Activated T-cell treated with anti-CD3 and anti-CD28 coated beads, Interleukin-2, amount 50 U/mL, for 48 hours (primary cell): ENCODE measurements around the gene REEP5.
"Not testable (repeated sequence)": the region's sequence is repeated elsewhere in the genome, so short reads cannot be mapped to it uniquely, and the experiment has no call there.

Experiments used
- DNase-seq, 2 experiments: peaks; one replicate each; pipeline ENCODE4 v3.0.0-alpha.2; 2020

Gene REEP5

DNA sequence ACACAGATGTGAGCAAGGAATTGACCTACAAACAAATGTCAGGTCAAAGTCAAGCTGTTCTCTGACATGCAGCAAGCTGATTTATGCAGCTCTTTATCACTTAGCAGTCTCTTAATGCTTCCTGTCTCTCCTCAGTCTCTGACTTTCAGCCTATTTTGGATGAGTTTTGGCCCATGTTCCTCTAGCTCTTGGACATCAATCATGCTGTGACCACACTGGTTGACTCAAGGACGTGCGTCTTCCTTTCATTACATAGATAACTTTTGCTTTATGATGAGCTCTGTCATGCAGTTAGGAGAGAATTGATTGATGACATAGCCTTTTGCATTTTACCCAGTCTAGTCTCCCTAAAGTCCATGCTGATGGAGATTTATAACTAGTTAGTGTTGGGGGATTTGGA lies 9.4 kb upstream of the REEP5 start:
- DNase-seq, result no peak

DNA sequence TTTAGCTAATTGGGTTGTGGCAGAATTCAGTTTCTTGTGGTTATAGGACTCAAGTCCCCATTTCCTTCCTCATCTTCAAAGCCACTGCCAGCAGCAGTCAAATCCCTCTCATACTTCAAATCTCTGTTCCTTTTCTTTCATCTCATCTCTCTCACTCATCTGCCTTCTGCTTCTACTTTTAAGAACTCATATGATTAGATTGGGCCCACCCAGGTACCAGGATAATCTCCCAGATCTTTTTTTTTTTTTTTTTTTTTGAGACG lies 8.0 kb upstream of the REEP5 start:
- no peak for DNase-seq

DNA sequence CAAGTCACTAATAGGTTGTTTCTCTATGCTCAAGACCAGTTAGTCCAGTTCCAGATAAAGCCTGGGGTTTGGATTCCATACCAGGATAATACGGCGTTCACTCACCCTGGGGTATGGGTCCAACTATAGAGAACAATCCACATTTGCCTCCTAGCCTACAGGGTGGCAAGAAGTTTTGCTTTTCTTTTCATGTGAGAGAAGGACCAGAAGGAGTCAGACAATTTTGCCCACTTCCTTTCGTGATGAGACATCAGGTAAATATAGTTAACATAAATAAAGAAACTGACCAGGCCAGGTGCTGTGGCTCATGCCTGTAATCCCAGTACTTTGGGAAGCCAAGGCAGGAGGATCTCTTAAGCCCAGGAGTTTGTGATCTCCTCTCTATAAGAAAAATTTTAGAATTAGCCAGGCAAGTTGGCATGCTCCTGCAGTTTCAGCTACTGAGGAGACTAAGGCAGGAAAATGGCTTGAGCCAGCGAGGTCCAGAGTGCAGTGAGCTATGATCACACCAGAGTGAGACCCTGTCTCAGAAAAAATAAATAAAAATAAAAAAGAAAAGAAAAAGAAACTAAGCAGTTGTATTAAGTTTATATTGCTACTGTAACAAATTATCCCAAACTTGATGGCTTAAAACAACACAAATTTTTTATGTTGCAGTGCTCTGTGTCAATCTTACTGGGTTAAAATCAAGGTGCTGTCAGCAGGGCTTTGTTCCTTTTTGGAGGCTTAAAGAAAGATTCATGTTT lies 7.5 kb upstream of the REEP5 start:
- DNase-seq, result no peak

DNA sequence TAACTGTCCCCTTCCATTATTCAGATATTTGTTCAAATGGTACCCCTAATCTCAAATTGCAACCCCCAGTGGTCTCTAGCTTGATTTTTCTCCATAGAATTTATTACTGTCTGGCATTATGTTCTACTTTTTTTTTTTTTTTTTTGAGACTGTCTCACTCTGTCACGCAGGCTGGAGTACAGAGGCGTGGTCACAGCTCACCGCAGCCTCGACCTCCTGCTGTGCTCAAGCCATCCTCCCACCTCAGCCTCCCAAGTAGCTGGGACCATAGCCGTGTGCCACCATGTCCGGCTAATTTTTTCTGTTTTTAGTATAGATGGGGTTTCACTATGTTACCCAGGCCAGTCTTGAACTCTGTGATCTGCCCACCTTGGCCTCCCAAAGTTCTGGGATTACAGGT lies 2.0 kb upstream of the REEP5 start:
- DNase-seq, result no peak

DNA sequence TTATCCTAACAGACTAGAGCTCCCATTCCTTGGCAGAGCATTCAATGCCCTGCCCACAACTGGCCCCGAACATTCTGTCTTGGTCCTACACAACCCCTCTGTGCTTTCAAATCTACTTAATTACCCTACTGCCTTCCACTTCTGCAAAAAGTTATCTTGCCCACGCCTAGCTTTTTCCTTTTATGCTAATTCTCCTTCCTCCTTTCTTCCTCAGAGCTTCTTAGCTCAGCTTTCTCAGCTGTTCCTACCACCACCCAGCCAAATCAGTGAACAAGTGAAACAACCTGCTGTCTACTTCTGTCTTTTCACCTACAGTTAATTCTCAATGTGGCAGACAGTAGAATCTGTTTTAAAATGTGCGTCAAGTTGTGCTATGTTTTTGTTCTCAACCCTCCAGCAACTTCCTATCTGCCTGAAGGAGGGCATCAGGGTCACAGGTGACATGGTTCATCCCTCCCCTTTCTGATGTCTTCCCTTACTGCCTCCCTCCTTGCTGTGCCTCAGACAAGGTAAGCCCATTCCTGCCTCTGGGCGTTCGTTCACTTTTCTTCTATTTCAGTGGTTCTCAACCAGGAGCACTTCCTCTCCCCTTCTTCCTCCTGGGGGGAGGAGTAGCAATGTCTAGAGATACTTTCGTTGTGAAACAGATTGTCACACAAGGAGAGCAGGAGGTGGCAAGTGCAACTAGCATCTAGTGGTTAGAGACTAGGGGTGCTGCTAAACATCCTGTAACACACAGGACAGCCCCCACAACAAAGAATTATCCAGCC lies 1.3 kb upstream of the REEP5 start:
- DNase-seq, result peak; percentile 44 to 49

DNA sequence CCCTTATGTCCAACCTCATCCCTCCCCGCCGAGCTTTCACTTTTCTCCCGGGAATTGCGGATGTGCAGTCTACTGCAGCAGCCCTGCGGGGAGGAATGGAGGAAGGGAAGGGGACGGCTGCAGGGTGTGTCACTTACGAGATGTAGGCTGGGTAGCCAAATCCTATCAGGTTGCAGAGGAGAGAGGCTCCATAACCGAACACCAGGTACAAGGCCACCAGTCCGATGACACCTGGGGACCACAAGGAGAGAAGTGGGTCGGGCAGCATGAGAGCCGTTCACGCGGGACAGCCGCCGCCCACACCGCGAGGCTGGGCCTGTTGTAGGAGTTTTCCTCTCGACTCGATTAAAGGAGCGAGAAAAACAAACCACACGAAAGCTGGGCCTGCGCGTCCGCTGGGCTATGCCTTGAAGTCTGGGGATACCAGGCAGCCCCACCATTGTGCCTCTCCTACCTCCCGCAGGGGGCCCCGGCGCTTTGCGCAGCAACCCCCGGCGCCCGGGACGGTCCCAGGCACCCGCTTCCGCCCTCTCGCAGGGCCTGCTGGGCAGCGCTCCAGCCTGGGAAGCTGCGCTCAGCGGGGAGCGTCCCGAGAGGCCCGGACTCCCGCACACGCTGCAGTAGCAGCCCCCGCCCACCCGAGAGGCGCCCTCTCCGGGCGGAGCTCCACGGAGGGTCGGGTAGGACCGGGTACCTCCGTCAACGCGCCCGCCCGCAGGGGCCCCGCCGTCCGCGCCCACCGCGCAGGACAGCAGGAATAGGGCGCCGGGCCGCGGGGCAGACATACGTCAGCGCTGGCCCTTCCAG lies 798 bp downstream of the REEP5 start:
- DNase-seq, result peak; percentile 73 to 75

DNA sequence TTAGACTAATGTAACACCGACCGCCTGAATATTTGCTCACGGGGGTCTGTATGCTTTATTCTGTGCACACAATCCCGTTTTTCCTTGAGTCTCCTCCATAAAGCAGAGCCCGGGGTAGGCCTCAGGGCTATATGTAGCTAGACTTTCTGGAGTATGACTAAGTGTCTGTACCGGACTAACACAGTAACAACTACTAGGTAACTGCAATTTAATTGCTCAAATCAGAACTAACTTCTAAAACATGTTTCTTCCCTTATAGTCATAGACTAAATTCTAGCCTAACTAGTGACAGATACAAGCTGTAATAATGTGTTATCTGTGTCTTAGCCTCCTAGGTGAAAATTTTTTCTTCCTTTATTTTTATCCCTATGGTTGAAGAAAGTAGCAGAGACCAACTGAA lies 2.1 kb downstream of the REEP5 start:
- DNase-seq, result no peak

DNA sequence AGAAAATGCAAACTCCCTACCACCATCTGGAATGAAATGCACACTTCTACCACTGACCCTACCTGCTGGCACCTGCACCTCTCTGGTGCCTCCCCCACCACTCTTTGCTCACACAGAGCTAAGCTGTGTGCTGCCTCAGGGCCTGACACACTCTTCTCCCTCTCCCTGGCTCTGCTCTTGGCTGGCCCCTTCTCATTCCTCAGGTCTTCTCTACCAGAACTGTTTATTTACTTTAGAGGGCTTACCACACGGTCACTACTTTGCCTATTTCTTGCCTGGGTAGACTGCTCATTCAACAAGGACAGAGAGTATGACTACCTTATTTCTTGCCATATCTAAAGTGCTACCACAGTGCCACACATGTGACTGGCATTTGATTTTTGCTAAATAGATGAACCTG lies 3.3 kb downstream of the REEP5 start:
- DNase-seq, result no peak

DNA sequence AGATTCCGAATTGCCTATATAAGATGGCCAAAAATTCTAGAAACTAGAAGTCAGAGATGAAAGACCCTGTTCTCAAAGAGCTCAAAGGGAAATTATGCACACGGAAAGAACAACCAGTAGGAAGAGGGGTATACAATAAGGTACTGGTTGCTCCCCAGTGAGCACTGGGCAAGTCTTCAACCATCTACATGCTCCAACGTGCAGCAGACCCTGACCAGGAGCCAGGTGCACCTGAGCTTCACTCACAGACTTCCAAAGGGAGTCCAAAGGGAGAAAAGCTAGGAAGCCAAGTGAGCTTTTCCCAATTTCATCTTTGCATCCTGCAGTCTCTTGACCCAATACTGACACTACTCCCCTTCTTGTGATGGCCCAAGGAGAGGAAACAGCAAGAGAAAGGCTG lies 3.9 kb downstream of the REEP5 start:
- no peak for DNase-seq

DNA sequence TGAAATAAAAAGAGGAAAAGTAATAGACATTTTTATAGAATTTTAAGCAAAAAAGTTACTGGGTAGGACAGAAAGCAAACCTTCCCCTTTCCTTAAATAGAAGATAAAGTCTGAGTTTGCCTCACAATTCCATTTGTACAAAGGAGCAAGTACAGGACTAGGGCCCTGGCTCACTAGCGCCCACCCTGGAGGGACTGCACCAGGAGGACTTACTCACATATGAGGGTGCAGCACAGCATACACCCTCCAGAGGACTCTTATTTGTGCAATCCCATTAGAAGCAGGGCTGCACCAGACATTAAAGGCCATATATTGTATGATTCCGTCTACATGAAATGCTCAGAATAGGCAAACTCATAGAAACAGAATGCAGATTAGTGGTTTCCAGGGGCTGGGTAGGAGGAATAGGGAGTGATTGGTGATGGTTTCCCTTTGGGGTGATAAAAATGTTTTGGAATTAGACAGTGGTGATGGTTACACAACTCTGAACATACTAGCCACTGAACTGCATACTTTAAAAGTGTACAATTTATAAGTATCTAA lies 4.5 kb downstream of the REEP5 start:
- DNase-seq, result peak in 1 of 2 experiments; percentile 44

DNA sequence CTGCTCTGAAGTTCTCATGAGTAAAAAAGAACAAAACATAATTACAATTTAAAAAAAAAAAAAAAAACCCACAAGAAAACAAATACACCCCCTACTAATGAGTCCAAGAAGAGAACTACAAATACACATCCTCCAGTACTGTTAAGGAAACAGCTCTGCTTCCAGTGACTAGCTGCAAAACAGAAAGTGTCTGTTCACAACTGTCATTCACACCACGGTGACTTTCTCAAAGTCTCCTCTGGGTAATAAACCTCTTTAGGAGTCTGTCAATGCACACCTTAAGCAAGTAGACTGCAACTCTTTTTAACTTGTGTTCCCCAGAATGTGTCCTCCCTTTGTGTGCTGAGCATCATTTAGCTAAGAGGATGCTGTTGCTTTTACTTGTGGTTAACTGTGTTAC lies 6.2 kb downstream of the REEP5 start:
- DNase-seq, result no peak

DNA sequence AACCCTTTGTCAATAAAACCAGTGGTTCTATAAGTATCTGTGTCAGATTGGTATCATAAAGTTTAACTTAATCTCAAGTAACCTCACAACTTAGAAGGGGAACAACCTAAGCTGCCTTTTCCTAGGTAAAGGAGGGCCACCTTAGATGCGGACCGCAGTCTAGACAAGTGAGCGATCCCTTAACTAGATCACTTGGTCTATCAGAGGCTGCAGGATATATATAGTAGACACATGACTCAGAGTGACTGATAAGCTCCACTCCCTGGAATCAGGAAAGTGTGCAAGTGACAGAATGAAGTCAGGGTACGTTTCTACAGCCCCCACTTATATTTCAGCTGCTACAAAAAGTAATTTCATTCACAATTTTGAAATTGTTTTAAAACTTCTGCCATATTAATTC lies 7.4 kb downstream of the REEP5 start:
- no peak for DNase-seq

DNA sequence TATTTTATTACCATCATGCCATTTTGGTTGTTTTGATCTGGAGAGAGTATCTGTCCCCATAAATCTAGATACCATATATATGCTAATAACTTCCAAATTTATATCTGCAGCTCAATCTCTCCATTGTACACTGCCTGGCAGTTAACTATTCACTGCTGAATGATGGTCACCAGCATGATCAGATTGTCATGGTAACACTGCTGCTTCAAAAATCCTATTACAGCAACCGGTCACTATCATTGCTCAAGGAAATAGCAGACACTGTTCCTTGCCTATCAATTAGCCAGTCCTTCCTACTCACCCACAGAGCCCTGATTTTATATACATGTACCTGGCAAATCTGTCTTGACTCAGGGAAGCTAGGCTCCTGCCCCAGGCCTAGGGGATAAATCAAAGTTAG lies 11.5 kb downstream of the REEP5 start:
- no peak for DNase-seq

DNA sequence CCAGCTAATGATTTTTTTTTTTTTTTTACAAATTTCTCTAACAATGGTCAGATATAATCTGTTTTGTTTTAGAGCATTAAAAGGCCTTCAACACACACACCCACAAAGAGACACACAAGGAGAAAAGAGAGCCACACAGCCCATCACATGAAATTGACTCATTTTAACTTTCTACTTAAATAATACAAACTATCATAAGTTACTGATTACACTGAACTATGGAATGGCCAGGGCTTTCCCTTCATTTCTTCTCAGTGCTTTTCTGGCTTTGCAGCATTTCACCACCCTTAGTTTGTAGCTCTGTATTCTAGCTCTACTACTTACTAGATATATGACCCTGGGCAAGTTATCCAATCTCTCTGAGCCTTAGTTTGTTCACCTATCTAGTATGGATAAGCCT lies 13.2 kb downstream of the REEP5 start:
- DNase-seq, result no peak

DNA sequence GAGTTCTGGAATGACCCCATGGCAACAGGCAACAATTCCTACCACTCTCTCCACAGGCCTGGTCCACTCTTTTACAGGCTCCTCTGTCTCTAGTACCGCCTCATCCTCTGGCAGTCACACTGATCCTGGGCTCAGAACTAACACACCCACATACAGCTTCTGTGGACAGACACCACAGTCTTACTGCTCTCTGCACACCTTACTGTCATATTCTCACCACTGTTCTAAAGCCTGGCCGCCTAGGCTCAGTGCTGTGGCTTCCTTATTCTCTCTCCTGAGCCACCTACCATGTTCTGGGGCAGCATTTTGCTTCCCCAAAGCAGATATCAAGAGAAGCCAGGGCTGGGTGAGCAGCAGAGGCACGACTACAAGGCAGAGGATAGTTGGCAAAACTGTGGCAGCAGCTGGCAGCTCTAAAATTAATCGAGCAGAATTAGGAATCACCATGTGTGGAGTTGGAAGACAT lies 14.8 kb downstream of the REEP5 start:
- no peak for DNase-seq

DNA sequence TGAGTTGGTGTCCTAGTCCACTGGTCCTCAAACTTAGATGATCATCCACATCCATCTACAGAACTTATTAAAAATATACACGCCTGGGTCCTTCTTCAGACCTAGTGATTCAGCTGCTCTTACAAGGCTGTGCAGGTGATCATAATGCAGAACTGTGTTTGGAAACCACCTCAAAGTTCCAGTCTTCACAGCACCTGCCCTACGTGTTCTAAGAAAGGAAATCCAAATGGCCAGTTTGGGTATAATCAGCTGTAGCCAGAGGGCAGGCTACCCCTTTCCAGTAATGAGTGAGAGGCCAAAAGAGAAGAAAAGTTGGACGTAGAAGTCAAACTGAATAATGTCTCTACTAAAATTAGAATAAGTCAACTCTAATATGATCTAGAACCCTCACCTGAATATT lies 15.4 kb downstream of the REEP5 start:
- DNase-seq, result no peak

DNA sequence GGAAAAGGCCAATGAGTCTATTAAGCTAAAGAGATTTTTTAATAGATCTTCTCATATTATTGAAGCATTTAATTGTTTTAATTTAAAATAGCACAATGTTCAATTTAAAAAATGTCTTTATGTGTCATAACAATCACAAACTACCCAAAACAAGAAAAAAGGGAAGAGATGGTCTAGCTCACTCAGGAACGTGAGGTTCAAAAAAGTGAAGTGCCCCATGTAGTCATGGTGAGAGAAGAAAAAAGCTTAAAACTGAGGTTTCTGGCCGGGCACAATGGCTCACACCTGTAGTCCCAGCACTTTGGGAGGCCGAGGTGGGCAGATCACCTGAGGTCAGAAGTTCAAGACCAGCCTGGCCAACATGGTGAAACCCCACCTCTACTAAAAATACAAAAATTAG lies 17.0 kb downstream of the REEP5 start:
- not testable (repeated sequence) for DNase-seq

DNA sequence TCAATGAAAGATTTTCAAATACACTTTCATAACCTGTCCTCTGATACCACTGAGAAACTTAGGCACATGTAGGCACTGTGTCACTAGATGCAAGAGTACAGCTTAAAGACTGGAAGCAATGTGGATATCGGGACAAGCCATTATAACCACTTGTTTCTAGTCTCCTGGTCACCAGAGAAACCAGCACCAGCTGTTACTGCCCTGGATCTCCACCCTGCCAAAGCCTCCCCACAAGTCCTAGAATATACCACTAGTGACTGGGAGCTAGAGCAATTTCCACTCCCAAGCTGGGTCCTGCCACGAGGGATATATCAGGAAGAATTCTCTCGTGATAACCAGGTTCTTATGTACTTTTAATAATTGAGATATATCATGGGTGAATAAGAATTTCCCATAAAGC lies 19.5 kb downstream of the REEP5 start:
- no peak for DNase-seq

DNA sequence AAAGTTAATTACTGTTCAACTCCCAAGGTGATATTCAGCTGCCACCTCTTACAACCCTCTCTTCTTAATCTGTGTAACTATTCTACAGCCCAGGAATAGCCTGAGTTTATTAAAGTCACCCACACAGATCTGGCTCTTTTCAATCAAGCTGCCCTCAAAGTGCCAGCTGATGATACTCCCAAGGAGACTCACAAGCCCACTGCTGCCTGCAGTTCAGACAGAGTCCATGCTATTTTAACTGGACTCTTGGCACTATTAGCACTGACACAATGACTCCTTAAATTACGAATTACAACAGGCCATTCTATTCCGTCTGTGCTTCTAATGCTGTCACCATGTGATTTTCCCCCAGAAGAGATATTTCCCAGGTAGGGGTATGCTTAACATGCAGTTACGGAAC lies 26.3 kb downstream of the REEP5 start:
- DNase-seq, result no peak

DNA sequence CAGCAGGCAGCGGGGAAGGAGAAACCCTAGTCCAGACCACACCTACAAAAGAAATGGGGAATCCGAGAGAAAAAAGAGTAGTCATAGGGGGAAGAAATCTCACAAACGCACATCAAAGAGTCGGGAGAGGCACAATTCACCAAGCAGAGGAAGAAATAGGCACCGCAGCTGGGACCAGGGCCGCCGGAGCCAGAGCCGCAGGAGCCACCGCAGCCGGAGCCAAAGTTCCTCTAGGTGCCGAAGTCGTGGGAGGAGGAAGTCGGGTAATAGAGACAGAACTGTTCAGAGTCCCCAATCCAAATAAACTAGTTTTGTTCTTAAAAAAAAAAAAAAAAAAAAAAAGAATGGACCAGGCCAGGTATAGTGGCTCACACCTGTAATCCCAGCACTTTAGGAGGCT lies 29.3 kb downstream of the REEP5 start:
- DNase-seq, result no peak

DNA sequence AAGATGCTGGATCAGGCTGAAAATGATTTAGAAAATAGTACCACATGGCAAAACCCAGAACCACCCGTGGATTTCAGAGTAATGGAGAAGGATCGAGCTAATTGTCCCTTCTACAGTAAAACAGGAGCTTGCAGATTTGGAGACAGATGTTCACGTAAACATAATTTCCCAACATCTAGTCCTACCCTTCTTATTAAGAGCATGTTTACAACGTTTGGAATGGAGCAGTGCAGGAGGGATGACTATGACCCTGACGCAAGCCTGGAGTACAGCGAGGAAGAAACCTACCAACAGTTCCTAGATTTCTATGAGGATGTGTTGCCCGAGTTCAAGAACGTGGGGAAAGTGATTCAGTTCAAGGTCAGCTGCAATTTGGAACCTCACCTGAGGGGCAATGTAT lies 30.0 kb downstream of the REEP5 start:
- not testable (repeated sequence) for DNase-seq

DNA sequence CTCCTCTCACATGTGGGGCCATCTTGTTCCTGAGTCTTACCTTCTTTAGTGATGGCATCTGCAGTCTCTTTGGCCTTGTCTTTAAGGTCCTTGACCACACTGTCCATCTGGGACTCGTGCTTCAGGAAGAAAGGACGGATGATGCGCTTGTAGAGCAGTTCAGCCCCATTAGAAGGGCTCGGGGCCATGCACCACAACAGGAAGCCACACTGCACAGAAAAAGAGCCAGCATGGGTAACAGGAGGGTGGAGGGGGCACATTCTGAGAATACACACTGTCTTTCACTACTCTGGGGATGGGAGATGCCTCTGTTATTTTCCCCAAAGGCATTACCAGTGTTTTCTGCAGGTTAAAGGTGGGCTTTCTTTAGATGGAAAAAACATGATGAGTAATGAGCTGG lies 35.1 kb downstream of the REEP5 start:
- DNase-seq, result no peak

DNA sequence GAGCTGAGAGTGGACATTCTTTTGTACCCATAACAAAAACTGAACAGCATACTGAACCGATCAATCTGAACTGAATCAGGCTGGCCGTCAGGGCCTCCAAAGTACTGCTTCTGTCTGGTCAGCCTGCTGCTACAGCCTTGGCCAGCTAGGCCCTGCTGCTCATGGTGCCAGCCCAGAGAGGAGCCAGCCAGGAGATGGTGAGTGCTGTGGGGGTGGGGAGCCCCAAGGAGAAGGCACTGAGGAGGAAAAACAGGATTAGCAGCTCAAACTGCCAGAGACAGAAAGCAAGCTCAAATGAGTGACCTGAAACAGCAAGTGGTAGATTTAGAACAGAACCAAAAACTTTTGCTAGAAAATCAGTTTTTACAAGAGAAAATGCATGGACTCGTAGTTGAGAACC lies 37.0 kb downstream of the REEP5 start:
- DNase-seq, result no peak

DNA sequence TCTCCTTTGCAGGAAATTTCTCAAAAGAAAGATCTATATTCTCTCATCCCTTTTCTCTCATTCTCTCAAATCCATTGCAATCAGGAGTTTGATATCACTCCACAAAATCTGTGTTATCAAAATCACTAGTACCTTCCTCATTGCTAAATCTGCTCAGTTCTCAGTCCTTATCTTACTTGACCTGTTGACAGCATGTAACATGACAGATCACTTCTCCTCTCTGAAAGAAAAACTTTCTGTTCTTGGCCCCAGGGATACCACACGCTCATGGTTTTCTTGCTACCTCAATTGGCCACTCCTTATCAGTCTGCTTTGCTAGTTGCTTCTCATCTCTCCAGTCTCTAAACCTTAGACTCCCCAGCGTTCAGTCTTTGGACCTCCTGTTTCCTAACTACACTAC lies 38.8 kb downstream of the REEP5 start:
- no peak for DNase-seq
